CD4-positive, alpha-beta T cell treated with Interleukin-6 for 4 hours (primary cell): Measurements from ENCODE around the gene SH2D3C.
A peak's percentile ranks its signal among the peaks of the same experiment; 100 is the strongest.

Experiments
- DNase-seq: peaks from one replicate; pipeline ENCODE4 v3.0.0-alpha.2; 2020; ENCODE audit warnings: mixed read lengths

The SH2D3C gene

GRCh38 chr9:127735530-127736185 lies 42.8 kb downstream of the SH2D3C start:
- no peak for DNase-seq

DNA sequence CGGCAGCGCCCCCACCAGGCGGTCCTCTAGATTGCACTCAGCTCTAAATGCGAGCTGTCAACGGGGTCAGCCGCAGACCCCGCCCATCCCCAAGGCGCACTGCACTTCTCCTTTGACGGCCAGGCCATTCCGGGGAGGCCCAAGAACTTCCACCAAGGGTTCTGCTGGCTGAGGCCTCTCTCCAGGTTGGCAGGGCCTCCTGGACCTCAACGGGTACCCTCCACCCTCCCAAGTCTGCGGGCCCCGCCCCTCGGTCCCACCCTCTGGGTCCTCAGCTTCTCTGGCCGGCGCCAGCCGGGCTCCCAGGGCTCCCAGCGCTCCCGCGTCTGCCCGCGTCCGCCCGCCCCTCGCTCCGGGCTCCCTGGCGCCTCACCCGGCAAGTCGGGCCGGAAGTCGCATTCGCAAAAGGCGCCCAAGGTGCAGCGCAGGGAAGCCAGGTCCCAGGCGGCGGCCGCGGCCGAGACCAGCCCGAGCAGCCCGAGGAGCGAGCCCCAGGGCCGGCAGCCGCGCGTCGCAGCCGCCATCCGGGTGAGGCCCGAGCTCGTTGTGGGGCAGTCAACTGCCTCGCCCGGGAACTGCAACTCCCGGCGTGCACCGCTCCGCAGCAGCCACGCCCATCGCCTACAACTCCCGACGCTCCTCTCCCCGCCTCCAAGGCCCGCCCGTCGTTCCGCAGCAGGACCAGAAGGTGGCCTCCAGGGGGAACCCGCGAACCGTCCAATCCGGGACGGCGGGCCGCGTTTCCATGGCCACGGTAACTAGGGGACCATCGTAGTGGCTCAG lies 43.5 kb downstream of the SH2D3C start, which contains the start of gene TOR2A:
TSS of gene TOR2A (minus strand) at position 548 of the 783 bp plus-strand sequence. CDS start at position 524, 24 bp downstream.
- DNase-seq, result peak; percentile 99

DNA sequence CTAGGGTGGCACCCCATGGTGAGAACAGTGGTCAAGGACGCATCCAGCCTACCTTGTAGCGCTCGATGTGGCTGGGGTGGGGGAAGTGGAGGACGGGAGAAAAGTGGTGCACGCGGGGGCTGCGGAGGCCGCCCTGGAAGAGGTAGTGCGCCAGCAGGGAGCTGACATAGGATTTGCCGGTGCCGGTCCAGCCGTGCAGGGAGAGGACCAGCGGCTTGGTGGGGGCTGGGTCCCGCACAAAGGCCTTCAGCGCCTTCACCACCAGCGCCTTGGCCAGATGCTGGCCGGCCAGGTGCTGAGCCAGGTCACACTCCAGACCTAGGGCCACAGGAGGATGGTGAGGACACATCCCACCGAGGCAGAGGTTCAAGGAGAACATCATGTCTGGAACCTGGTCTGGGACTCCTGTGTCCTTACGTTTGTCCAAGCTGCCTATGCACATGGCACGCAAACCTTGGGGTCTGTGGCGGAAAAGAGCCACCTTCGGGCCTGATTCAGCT lies 44.2 kb downstream of the SH2D3C start:
- no peak for DNase-seq

GRCh38 chr9:127733614-127734013 lies 44.9 kb downstream of the SH2D3C start:
- no peak for DNase-seq

- no peak for DNase-seq
Observed at GRCh38 chr9:127732444-127732843, 46.0 kb downstream of the SH2D3C start.

DNA sequence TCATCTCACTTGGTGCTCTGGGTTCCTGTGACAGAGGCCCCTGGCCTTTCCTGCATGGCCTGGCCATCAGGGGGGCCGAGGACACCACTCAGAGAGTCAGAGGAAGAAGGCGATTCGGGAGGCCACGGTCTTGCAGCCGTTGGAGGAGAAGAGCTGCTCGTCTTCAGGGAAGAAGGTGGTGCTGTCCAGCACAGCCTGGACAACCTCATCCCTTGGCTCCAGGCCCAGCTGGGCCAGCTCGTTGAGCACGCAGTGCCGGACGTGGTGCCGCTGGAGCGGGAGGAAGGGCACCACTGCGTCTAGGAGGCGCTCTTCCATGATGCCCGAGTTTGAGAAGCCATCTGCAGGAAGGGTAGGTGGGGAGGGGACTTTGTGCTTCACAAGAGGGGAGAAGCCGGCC lies 46.5 kb downstream of the SH2D3C start:
- DNase-seq, result no peak

DNA sequence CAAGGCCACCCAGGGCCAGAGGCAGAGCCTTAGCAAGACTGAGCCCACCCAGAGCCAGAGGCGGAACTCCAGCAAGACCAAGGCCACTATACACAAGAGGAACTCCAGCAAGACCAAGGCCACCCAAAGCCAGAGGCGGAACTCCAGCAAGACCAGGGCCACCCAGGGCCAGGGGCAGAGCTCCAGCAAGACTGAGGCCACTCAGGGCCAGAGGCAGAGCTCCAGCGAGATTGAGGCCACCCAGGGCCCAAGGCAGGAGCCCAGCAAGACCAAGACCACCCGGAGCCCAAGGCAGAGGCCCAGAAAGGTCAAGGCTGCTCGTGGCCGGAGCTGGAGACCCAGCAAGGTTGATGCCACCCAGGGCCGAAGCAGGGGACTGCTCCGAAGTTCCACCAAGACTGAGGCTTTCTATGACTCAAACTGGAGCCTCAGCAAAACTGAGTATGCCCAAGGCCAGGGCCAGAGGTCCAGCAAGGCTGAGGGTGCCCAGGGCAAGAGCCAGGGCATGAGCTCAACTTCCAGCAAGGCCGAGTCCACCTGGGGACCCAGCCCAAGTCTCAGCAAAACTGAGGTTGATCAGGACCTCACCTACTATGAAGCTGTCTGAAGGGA lies 47.6 kb downstream of the SH2D3C start:
- DNase-seq, result no peak

GRCh38 chr9:127730262-127730661 lies 48.2 kb downstream of the SH2D3C start:
- no peak for DNase-seq

DNA sequence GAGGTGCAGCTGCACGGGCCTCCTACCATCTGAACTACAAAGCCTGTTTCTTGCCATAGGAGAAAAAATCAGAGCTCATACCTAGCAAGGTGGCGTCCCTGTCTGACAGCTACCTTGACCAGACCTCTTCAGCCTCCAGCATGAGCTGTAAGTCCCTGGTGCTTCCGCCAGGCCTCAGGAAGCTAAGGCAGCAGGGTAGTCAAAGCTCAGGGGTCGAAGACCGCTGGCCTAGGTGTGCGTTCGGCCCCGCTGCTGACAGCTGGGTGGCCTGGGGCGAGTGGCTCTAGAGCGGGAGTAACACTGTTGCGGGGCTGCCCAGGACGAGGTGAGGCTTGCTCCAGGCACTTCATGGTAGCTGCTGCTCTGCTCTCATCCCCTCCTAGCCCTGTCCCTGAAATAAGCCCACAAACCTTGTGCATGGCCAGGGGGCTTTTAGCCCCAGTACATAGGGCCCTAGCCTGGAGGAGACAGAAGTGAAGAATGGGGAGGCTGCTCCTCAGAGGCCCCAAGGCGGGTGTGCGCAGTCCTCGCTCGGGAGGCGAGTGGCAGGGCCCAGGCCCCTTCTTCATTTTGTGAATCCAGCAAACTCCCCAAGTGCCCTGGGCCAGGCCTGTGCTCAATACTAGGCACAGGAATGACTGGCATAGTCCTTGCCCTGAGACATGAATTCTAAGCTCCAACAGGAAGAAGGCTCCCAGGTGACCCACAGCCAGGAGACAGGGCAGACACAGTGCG lies 48.8 kb downstream of the SH2D3C start:
- no peak for DNase-seq

GRCh38 chr9:127728808-127729207 lies 49.7 kb downstream of the SH2D3C start:
- no peak for DNase-seq

GRCh38 chr9:127726871-127727270 lies 51.6 kb downstream of the SH2D3C start:
- DNase-seq, result no peak

- DNase-seq, result no peak
Observed at GRCh38 chr9:127724012-127724411, 54.5 kb downstream of the SH2D3C start.

- no peak for DNase-seq
Observed at GRCh38 chr9:127723444-127723843, 55.0 kb downstream of the SH2D3C start.

- no peak for DNase-seq
Observed at GRCh38 chr9:127723013-127723412, 55.5 kb downstream of the SH2D3C start.

- DNase-seq, result no peak
Observed at GRCh38 chr9:127722055-127722745, 56.3 kb downstream of the SH2D3C start.

GRCh38 chr9:127721391-127721821 lies 57.1 kb downstream of the SH2D3C start:
- DNase-seq, result no peak

DNA sequence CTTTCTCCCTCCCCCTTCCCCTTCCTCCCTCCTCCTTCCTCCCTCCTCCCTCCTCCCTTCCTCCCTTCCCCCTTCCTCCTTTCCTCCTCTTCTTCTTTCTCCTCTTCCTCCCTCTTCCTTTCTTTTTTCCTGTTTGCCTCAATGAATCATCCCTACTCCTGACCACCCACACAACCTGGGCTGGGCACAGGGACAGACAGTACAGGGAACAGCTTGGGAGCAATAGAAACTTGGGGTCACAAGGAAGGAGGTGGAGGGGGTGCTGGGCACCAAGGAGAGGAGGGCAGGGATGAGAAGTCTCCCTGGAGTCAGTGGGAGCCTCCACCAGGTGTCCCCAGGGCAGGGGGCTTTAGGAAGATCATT lies 57.6 kb downstream of the SH2D3C start:
- no peak for DNase-seq

GRCh38 chr9:127720031-127720864 lies 58.2 kb downstream of the SH2D3C start:
- peak; percentile 55 for DNase-seq

DNA sequence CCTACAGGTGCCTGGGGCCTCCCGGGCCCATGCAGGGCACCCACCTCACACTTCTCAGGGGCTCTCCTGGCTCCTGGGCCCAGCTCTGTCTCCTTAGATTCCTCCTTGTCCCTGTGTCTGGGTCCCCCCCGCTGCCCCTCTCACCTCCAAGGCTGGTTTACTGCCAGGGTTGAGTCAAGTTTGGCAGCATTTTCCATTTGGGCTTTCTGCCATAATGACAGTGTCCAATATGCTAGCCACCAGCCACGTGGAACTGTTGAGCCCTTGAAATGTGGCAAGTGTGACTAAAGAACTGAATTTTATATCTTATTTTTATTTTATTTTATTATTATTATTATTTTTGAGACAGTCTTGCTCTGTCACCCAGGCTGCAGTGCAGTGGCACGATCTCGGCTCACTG lies 60.7 kb downstream of the SH2D3C start:
- no peak for DNase-seq

DNA sequence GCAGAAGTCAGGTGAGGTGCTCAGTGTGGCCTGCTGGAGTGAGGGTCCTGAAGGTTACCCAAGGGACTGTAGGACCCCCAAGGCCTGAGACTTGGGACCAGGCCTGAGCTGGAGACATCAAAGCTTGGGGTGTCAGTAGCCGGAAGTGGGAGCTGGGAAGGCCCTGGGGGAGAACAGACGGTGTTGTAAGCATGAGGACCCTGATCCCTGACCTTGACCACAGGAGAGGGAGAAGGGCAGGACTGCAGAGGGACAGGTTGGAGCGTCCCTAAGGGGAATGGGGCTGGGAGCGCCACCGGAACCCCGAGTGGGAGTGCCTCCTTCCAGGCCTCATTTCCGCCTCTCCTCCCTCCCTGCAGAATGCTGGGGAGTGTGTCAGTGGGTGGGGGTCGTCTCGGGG lies 62.1 kb downstream of the SH2D3C start:
- DNase-seq, result no peak
